ENCODE results near the gene AANAT. TPM values are rescaled to one million over a fixed set of nuclear protein-coding genes. Genes with fewer than 3 reads are reported as not detected.

Gene AANAT
- total RNA-seq = not detected in 2 replicates

DNA sequence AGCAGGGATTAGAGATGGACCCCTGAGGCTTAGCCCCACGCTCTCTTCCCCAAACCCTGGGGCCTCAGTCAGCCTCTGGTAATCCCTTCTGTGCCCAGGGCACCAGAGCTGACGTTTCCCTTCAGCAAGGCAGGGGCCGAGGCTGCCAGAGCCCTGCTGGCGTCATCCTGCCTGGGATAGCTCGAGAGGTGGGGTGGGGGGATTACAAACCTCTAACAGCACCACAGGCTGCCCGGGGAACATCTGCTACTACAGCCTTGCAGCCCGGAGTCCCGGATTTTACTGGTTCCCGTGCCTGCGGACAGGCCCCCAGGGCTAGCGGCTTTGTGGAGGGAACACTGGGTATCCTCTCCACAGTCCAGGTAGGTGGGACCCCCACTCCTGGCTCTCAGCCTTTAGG, at the start of gene AANAT:
Gene AANAT, plus strand, starts transcription at position 238 of the 400 bp plus-strand sequence. CDS start 1,144 bp downstream, outside the sequence.
- H3K4me3 ChIP-seq (ENCODE audit: low read depth, low read length) = no peak within 1 kb of the TSS
- TF ChIP-seq, protein P1, sequence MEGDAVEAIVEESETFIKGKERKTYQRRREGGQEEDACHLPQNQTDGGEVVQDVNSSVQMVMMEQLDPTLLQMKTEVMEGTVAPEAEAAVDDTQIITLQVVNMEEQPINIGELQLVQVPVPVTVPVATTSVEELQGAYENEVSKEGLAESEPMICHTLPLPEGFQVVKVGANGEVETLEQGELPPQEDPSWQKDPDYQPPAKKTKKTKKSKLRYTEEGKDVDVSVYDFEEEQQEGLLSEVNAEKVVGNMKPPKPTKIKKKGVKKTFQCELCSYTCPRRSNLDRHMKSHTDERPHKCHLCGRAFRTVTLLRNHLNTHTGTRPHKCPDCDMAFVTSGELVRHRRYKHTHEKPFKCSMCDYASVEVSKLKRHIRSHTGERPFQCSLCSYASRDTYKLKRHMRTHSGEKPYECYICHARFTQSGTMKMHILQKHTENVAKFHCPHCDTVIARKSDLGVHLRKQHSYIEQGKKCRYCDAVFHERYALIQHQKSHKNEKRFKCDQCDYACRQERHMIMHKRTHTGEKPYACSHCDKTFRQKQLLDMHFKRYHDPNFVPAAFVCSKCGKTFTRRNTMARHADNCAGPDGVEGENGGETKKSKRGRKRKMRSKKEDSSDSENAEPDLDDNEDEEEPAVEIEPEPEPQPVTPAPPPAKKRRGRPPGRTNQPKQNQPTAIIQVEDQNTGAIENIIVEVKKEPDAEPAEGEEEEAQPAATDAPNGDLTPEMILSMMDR (conservative IDR thresholded peaks at IDR 0.05; ENCODE audit: low read depth, low read length) = no peak
- DNase-seq (ENCODE audit: low read depth) = no peak

DNA sequence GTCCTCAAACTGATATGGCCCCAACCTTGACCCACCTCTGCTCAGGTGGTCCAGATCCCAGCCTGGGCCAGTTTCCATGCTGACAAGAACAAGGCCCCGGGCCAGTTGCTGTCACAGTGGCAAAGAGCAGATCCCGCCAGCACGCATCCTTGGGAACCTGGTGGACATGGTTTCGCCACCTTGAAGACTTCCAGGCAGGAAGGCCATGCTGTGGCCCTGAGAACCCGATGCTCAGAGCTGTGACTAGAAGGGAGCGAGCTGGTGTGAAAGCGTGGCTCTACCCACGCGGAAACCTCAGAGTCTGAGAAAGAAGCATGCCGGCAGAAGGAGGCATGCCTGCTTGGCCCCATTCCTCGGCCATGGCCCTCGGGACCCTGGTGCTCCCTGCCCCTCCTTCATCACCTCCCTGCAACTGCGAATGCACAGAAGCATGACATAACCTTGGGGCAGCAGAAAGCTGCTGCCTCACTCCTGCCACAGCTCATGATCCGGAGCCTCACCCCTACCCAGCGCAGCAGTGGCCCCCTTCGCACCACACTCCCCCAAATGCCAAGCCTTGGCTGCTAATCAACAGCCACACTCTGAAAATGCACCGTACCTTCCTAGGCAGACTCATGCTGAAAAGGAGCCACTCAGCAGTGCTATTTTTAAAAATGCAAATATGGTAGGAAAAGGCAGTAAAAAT, 47.7 kb upstream of the AANAT start:
- TF ChIP-seq, protein P1 (conservative IDR thresholded peaks at IDR 0.05; ENCODE audit: low read depth, low read length) = no peak
- no peak overlapping the region for H3K4me3 ChIP-seq (ENCODE audit: low read depth, low read length)
- no peak for DNase-seq (ENCODE audit: low read depth)

DNA sequence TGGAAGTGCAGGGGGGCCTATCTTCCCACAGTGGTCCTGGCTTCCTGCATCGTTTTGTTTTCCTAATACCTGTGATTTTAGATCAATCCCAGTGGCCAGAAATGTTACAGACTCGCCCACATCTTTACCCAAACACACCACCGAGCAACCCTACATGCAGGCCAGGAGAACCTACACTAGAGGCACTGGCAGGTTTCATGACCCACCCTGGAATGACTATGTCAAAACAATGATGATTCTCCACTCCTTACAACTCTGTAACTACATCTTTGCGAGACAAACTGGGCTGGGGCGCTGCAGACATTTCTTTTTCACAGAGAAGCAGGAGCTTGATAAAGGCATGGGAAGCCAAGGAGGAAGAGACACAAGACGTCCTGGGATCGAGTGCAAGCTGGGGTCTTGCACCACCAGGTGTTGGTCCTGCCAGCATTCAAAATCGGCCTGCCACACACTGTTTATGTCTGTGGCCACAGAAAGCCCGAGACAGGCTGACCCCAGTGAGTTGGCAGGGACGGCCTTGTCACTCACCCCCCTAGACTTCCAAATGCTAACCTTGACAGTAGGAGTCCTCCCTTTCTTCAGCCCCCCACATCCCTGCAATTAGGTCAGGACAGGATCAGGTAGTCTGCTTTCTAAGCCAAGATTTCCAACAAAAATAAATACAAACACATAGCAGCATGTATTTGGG, 46.9 kb upstream of the AANAT start:
- no peak for DNase-seq (ENCODE audit: low read depth)
- no peak overlapping the region for H3K4me3 ChIP-seq (ENCODE audit: low read depth, low read length)
- TF ChIP-seq, protein P1 (conservative IDR thresholded peaks at IDR 0.05; ENCODE audit: low read depth, low read length) = no peak

GRCh38 chr17:76421044-76421407, 46.4 kb upstream of the AANAT start:
- TF ChIP-seq, protein P1 (conservative IDR thresholded peaks at IDR 0.05; ENCODE audit: low read depth, low read length) = no peak
- H3K4me3 ChIP-seq (ENCODE audit: low read depth, low read length) = no peak overlapping the region
- DNase-seq (ENCODE audit: low read depth) = no peak

DNA sequence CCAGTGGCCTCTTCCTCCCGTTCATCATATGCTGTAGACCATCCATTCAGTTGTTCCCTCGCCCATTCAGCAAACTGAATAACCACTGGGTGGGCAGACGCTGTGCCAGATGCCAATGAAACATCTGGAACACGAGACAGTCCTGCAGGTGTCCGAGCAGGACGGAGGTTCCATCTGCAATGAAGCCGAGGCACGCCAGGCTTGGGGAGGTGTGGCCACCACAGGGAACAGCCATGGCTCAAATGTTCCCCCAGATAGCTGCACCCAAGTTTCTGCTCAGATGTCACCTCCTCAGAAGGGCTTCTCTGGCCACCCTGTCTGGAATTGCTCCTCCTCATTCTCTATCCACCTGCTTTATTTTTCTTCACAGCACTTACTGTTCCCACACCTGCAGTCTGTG, 45.0 kb upstream of the AANAT start:
- DNase-seq (ENCODE audit: low read depth) = no peak
- no peak overlapping the region for H3K4me3 ChIP-seq (ENCODE audit: low read depth, low read length)
- TF ChIP-seq, protein P1 (conservative IDR thresholded peaks at IDR 0.05; ENCODE audit: low read depth, low read length) = no peak

GRCh38 chr17:76422860-76423259, 44.5 kb upstream of the AANAT start:
- H3K4me3 ChIP-seq (ENCODE audit: low read depth, low read length) = no peak overlapping the region
- TF ChIP-seq, protein P1 (conservative IDR thresholded peaks at IDR 0.05; ENCODE audit: low read depth, low read length) = no peak
- DNase-seq (ENCODE audit: low read depth) = no peak
